ENCODE data around the gene SLC26A9.
"Not testable (repeated sequence)": the region's sequence is repeated elsewhere in the genome, so short reads cannot be mapped to it uniquely, and the experiment has no call there.

The SLC26A9 gene

DNA sequence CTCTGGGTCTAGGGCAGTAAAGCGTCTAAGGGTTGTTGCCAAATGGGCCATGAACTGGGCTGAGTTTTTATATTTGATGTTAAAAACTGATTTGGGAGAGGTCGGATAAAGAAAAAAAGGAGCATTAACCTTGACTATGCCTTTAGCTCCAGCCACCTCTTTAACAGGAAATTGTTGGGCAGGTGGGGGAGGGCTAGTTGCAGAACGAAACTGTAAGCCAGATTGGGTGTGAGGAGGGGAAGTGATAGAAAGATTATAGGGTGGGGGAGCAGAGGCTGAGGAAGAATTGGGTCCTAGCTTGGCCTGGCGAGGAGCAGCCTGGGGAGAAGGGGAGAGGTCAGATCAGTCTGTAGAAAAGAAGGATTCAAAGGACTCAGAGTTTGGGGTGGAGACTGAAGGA is 54.2 kb downstream of the SLC26A9 start:
- not testable (repeated sequence) for DNase-seq

DNA sequence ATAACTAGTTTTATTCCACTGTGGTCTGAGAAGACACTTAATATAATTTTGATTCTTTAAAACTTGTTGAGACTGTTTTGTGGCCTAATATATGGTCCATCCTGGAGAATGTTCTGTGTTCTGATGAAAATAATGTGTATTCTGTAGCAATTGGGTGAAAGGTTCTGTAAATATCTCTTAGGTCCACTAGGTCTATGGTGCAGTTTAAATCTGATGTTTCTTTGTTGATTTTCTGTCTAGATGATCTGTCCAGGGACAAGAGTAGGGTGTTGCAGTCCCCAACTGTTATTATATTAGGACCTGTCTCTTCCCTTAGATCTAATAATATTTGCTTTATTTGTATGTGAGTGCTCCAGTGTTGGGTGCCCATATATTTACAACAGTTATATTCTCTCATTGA is 59.5 kb downstream of the SLC26A9 start:
- DNase-seq: no peak

DNA sequence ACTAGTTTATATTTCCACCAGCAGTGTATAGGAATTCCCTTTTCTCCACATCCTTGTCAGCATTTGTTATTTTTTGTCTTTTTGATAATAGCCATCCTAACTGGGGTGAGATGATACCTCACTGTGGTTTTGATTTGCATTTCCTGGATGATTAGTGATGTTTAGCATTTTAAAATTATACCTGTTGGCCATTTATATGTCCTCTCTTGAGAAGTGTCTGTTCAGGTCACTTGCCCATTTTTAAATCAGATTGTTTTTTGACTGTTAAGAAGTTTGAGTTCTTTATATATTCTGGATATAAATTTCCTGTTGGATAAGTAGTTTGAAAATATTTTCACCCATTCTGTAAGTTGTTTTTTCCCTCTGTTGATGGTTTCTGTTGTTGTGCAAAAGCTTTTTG is 62.3 kb downstream of the SLC26A9 start:
- no peak for DNase-seq

DNA sequence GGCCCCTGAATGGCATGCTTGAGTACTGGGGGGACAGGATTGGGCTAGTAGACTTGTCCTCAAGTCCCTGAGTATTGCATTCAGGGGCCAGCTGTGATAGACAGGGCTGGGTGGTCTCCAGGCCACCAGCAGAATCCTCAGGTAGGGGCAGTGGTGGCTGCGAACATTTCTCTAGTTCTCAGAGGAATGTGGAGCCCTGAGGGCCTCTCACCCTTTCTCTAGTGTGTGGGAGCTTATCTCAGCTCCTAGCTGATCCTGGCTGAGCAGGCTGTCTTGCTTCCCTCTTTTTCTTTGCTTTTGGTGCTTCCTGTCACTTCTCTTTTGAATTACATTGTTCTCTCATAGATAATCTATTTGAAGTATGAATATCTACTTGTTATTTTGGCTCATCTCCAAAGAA is 63.3 kb downstream of the SLC26A9 start:
- DNase-seq: no peak

DNA sequence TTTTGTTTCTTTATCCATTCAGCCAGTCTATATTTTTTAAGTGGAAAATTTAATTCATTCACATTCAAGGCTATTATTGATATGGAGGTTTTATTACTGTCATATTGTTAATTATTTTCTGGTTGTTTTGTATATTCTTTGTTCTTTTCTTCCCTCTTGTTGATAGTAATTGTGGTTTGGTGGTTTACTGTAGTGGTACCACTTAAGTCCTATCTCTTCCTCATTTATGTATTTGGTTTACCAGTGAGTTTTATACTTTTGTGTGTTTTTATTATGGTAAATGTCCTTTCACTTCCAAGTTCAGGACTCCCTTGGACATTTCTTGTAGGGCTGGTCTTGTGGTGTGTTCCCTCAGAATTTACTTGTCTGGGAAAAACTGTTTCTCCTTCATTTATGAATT is 65.2 kb downstream of the SLC26A9 start:
- no peak for DNase-seq

DNA sequence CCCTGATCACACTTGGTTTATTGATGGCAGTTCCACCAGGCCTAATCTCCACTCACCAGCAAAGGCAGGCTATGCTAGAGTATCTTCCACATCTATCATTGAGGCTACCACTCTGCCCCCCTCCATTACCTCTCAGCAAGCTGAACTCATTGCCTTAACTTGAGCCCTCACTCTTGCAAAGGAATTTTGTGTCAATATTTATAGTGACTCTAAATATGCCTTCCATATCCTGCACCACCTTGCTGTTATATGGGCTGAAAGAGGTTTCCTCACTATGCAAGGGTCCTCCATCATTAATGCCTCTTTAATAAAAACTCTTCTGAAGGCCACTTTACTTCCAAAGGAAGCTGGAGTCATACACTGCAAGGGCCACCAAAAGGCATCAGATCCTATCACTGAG is 70.1 kb downstream of the SLC26A9 start:
- not testable (repeated sequence) for DNase-seq

DNA sequence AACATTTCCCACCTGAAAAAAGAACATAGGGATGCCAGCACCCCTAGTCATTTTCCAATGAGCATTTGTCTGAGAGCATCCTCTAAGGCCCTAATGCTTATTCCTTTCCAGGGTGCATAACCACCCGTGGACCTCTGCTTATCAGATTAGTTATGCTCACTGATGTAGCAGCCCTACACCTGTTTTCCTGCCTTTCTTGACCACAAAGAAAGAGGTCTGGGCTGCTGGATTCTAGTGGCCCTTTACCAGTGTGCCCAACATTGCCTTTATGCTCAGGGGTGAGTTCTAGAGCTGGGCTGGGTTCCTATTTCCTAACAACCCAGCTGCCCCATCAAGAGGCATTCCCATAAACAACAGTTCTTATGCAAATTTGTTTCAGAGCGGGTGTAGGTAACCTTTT is 73.0 kb downstream of the SLC26A9 start:
- DNase-seq: no peak
